ENCODE data around the gene RPL38.

The RPL38 gene

GRCh38 chr17:74203439-74204240 is at the start of gene RPL38:
Gene RPL38, plus strand, starts transcription at chr17:74203678. Its CDS starts 278 bp downstream, at chr17:74203956.
- Histone ChIP-seq H3K4me1 (ENCODE audit: control insufficient read depth in 1 of 2, insufficient read depth in 2 of 2, low read length in 2 of 2) (peaks cover 14 to 31% of the 10 kb centered on the region in 2 donors), H3K27ac (ENCODE audit: low read depth, low read length) (peak within 1 kb of the TSS; percentile 37), H3K9me3 (ENCODE audit: control insufficient read depth in 1 of 2, low read length in 2 of 2) (no peaks in the 10 kb centered on the region), H3K4me3 (ENCODE audit: low read depth in 1 of 2, low read length in 2 of 2) (peak within 1 kb of the TSS; percentile 85 to 98), H3K27me3 (ENCODE audit: control insufficient read depth in 1 of 2, insufficient read depth in 2 of 2, low read length in 2 of 2) (peaks cover 15 to 17% of the 10 kb centered on the region in 2 donors), H3K9ac (ENCODE audit: low read depth in 1 of 2, low read length in 2 of 2) (peak within 1 kb of the TSS; percentile 79 to 85), H3K36me3 (ENCODE audit: control insufficient read depth in 1 of 2, insufficient read depth in 2 of 2, low read length in 2 of 2) (peaks cover 8 to 38% of the 10 kb centered on the region in 2 donors)

- Histone ChIP-seq H3K9me3 (ENCODE audit: control insufficient read depth in 1 of 2, low read length in 2 of 2) (no peaks in the 10 kb centered on the region), H3K36me3 (ENCODE audit: control insufficient read depth in 1 of 2, insufficient read depth in 2 of 2, low read length in 2 of 2) (no peaks in the 10 kb centered on the region), H3K27me3 (ENCODE audit: control insufficient read depth in 1 of 2, insufficient read depth in 2 of 2, low read length in 2 of 2) (peaks cover 0 to 9% of the 10 kb centered on the region in 2 donors), H3K9ac (ENCODE audit: low read depth in 1 of 2, low read length in 2 of 2) (no peak overlapping the region), H3K4me3 (ENCODE audit: low read depth in 1 of 2, low read length in 2 of 2) (no peak overlapping the region), H3K27ac (ENCODE audit: low read depth, low read length) (no peak overlapping the region), H3K4me1 (ENCODE audit: control insufficient read depth in 1 of 2, insufficient read depth in 2 of 2, low read length in 2 of 2) (no peaks in the 10 kb centered on the region)
These were observed 49.6 kb upstream of the RPL38 start for GRCh38 chr17:74153821-74154430.

DNA sequence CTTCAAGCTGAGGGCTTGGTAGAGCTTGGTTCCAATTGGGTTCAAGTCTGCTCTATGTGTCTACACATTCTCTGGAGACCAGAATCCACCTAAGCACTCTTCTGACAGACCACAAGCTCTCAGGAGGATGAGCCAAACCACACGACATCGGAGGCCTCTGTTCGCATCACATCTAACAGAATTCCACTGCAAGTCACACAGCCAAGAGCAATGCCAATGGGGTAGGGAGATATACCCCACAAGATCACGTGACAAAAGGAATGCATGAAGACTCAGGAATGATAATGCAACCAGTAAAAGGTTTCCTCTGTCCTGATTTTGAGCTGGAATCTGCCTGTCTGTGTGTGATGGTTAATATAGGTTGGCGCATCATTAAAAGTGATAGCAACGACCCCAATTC is 46.6 kb upstream of the RPL38 start:
- Histone ChIP-seq H3K27me3 (ENCODE audit: control insufficient read depth in 1 of 2, insufficient read depth in 2 of 2, low read length in 2 of 2) (peaks cover 0 to 9% of the 10 kb centered on the region in 2 donors), H3K36me3 (ENCODE audit: control insufficient read depth in 1 of 2, insufficient read depth in 2 of 2, low read length in 2 of 2) (no peaks in the 10 kb centered on the region), H3K4me1 (ENCODE audit: control insufficient read depth in 1 of 2, insufficient read depth in 2 of 2, low read length in 2 of 2) (no peaks in the 10 kb centered on the region), H3K4me3 (ENCODE audit: low read depth in 1 of 2, low read length in 2 of 2) (no peak overlapping the region), H3K27ac (ENCODE audit: low read depth, low read length) (no peak overlapping the region), H3K9me3 (ENCODE audit: control insufficient read depth in 1 of 2, low read length in 2 of 2) (no peaks in the 10 kb centered on the region), H3K9ac (ENCODE audit: low read depth in 1 of 2, low read length in 2 of 2) (no peak overlapping the region)

- no peak overlapping the region for H3K4me3 ChIP-seq (ENCODE audit: low read depth in 1 of 2, low read length in 2 of 2)
- no peaks in the 10 kb centered on the region for H3K4me1 ChIP-seq (ENCODE audit: control insufficient read depth in 1 of 2, insufficient read depth in 2 of 2, low read length in 2 of 2)
- no peaks in the 10 kb centered on the region for H3K9me3 ChIP-seq (ENCODE audit: control insufficient read depth in 1 of 2, low read length in 2 of 2)
- peaks cover 0 to 9% of the 10 kb centered on the region in 2 donors for H3K27me3 ChIP-seq (ENCODE audit: control insufficient read depth in 1 of 2, insufficient read depth in 2 of 2, low read length in 2 of 2)
- H3K36me3 ChIP-seq (ENCODE audit: control insufficient read depth in 1 of 2, insufficient read depth in 2 of 2, low read length in 2 of 2), result no peaks in the 10 kb centered on the region
- H3K27ac ChIP-seq (ENCODE audit: low read depth, low read length), result no peak overlapping the region
- H3K9ac ChIP-seq (ENCODE audit: low read depth in 1 of 2, low read length in 2 of 2), result no peak overlapping the region
These were observed 46.1 kb upstream of the RPL38 start for GRCh38 chr17:74157366-74157765.

- Histone ChIP-seq H3K4me3 (ENCODE audit: low read depth in 1 of 2, low read length in 2 of 2) (no peak overlapping the region), H3K36me3 (ENCODE audit: control insufficient read depth in 1 of 2, insufficient read depth in 2 of 2, low read length in 2 of 2) (no peaks in the 10 kb centered on the region), H3K27me3 (ENCODE audit: control insufficient read depth in 1 of 2, insufficient read depth in 2 of 2, low read length in 2 of 2) (peaks cover 0 to 12% of the 10 kb centered on the region in 2 donors), H3K4me1 (ENCODE audit: control insufficient read depth in 1 of 2, insufficient read depth in 2 of 2, low read length in 2 of 2) (peaks cover 0 to 4% of the 10 kb centered on the region in 2 donors), H3K27ac (ENCODE audit: low read depth, low read length) (no peak overlapping the region), H3K9ac (ENCODE audit: low read depth in 1 of 2, low read length in 2 of 2) (no peak overlapping the region), H3K9me3 (ENCODE audit: control insufficient read depth in 1 of 2, low read length in 2 of 2) (no peaks in the 10 kb centered on the region)
These were observed 44.7 kb upstream of the RPL38 start for GRCh38 chr17:74158761-74159160.

GRCh38 chr17:74159226-74159840 is 44.1 kb upstream of the RPL38 start:
- Histone ChIP-seq H3K9ac (ENCODE audit: low read depth in 1 of 2, low read length in 2 of 2) (no peak overlapping the region), H3K4me3 (ENCODE audit: low read depth in 1 of 2, low read length in 2 of 2) (no peak overlapping the region), H3K27me3 (ENCODE audit: control insufficient read depth in 1 of 2, insufficient read depth in 2 of 2, low read length in 2 of 2) (peaks cover 0 to 11% of the 10 kb centered on the region in 2 donors), H3K4me1 (ENCODE audit: control insufficient read depth in 1 of 2, insufficient read depth in 2 of 2, low read length in 2 of 2) (peaks cover 0 to 4% of the 10 kb centered on the region in 2 donors), H3K36me3 (ENCODE audit: control insufficient read depth in 1 of 2, insufficient read depth in 2 of 2, low read length in 2 of 2) (no peaks in the 10 kb centered on the region), H3K27ac (ENCODE audit: low read depth, low read length) (no peak overlapping the region), H3K9me3 (ENCODE audit: control insufficient read depth in 1 of 2, low read length in 2 of 2) (no peaks in the 10 kb centered on the region)

DNA sequence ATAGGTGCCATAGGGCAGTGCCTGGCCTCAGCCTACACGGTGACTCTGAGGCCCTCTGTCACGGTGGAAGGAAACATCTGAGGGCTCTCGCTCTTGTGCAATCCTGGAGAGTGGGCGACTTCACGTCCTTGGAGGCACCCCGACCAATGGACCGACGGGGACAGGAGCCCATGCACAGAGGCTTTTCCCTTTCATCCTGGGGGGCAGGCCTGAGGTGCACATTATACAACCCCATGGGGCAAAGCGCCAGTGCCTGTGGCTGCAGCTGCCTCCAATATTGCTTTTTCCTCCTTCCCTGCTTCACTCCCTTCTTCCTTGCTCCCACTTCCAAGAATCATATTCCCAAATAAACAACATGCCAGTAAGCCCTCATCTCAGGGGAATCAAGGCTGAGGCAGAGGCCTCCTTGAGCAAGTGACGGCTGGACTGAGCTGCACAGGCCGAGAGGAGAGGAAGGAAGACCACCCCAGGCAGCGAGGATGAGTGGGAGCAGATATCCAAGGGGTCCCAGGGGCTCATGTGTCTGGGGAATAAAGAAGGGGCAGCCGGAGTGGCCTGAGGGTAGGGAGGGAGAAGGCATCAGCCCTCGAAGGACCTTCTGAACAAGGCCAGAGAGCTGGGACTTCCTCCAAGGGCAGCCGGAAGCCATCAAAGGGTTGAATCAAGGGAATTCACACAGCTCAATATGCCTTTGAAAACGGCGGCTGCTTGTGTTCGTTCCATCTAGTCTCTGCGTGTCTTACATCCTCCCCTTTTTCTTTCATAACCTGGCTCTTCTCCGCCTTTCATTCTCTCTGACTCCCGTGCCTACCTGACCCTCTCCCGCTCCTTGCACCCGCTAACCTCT is 42.6 kb upstream of the RPL38 start:
- Histone ChIP-seq H3K4me1 (ENCODE audit: control insufficient read depth in 1 of 2, insufficient read depth in 2 of 2, low read length in 2 of 2) (peaks cover 0 to 4% of the 10 kb centered on the region in 2 donors), H3K27me3 (ENCODE audit: control insufficient read depth in 1 of 2, insufficient read depth in 2 of 2, low read length in 2 of 2) (peaks cover 0 to 11% of the 10 kb centered on the region in 2 donors), H3K9me3 (ENCODE audit: control insufficient read depth in 1 of 2, low read length in 2 of 2) (no peaks in the 10 kb centered on the region), H3K27ac (ENCODE audit: low read depth, low read length) (no peak overlapping the region), H3K36me3 (ENCODE audit: control insufficient read depth in 1 of 2, insufficient read depth in 2 of 2, low read length in 2 of 2) (no peaks in the 10 kb centered on the region), H3K4me3 (ENCODE audit: low read depth in 1 of 2, low read length in 2 of 2) (no peak overlapping the region), H3K9ac (ENCODE audit: low read depth in 1 of 2, low read length in 2 of 2) (no peak overlapping the region)

DNA sequence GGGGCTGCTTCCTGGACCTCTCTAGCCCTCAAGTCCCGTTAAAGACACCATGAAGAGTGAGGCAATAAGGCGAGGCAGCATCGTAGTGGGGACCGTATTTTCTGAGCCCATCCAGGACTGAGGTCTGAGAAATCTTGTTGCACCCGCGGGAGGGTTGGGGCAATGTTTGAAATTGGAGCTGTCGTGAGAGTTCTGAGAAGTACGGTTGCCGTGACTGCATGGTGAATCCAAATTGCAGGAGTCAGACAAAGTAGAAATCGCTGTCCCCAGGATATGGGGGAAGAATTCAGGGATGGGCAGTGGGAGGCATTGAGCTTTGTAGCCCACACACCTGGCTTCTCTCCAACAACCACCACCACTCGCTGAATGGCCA is 42.0 kb upstream of the RPL38 start:
- no peak overlapping the region for H3K4me3 ChIP-seq (ENCODE audit: low read depth in 1 of 2, low read length in 2 of 2)
- no peak overlapping the region for H3K27ac ChIP-seq (ENCODE audit: low read depth, low read length)
- peaks cover 0 to 11% of the 10 kb centered on the region in 2 donors for H3K27me3 ChIP-seq (ENCODE audit: control insufficient read depth in 1 of 2, insufficient read depth in 2 of 2, low read length in 2 of 2)
- H3K36me3 ChIP-seq (ENCODE audit: control insufficient read depth in 1 of 2, insufficient read depth in 2 of 2, low read length in 2 of 2), result no peaks in the 10 kb centered on the region
- peaks cover 0 to 4% of the 10 kb centered on the region in 2 donors for H3K4me1 ChIP-seq (ENCODE audit: control insufficient read depth in 1 of 2, insufficient read depth in 2 of 2, low read length in 2 of 2)
- H3K9ac ChIP-seq (ENCODE audit: low read depth in 1 of 2, low read length in 2 of 2), result no peak overlapping the region
- no peaks in the 10 kb centered on the region for H3K9me3 ChIP-seq (ENCODE audit: control insufficient read depth in 1 of 2, low read length in 2 of 2)

DNA sequence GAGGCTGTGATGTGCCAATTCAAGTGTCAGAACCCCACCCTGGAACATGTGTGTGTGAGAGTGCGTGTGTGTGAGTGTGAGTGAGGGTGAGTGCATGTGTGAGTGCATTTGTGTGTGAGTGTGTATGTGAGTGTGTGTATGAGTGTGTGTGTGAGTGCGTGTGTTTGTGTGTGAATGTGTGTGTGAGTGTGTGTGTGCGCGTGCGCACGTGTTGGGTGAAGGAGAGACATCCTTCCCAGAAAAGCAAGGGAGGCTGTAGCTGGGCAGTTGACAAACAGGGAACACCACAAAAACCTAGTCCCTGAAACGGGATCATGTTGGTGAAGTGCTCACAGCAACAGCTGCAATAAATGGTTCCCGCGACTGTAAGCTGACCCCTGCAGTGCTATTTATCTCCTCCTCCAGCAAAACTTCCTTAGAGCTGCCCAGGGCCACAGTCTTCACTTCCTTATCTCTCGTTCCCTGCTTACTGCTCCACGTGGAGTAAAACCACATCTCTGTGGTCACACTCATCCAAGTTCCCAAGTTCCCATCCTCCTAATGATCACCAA is 40.1 kb upstream of the RPL38 start:
- no peak overlapping the region for H3K9ac ChIP-seq (ENCODE audit: low read depth in 1 of 2, low read length in 2 of 2)
- no peak overlapping the region for H3K4me3 ChIP-seq (ENCODE audit: low read depth in 1 of 2, low read length in 2 of 2)
- no peaks in the 10 kb centered on the region for H3K9me3 ChIP-seq (ENCODE audit: control insufficient read depth in 1 of 2, low read length in 2 of 2)
- peaks cover 0 to 4% of the 10 kb centered on the region in 2 donors for H3K4me1 ChIP-seq (ENCODE audit: control insufficient read depth in 1 of 2, insufficient read depth in 2 of 2, low read length in 2 of 2)
- peaks cover 0 to 11% of the 10 kb centered on the region in 2 donors for H3K27me3 ChIP-seq (ENCODE audit: control insufficient read depth in 1 of 2, insufficient read depth in 2 of 2, low read length in 2 of 2)
- no peak overlapping the region for H3K27ac ChIP-seq (ENCODE audit: low read depth, low read length)
- H3K36me3 ChIP-seq (ENCODE audit: control insufficient read depth in 1 of 2, insufficient read depth in 2 of 2, low read length in 2 of 2), result no peaks in the 10 kb centered on the region
